Measurements from ENCODE around the gene DNMBP. TPM values are rescaled to one million over a fixed set of nuclear protein-coding genes. Genes with fewer than 3 reads are reported as not detected.
A peak's percentile ranks its signal among the peaks of the same experiment; 100 is the strongest.

DNMBP gene
- polyA plus RNA-seq, 1 experiment = 16.3 TPM

DNA sequence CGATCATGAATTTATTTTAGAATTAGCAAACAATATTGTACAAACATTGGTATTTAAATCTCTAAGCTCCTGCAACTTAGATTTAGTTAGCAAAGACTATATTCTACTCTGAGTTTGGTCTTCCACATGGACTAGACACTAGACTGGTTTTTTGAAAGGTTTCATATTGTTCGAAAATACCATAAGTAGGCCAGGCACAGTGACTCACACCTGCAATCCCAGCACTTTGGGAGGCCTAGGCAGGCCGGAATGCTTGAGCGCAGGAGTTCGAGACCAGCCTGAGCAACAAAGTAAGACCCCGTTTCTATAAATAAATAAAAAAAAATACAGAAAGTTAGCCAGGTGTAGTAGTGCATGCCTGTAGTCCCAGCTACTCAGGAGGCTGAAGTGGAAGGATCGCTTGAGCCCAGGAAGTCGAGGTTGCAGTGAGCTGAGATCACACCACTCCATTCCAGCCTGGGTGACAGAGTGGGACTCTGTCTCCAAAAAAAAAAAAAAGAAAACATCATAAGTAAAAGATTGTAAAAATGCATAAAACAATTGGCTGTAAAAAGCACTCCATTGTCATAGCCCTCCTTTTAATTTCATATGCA, 154.2 kb downstream of the DNMBP start:
- POLR2A ChIA-PET = no interaction called here

GRCh38 chr10:99854860-99855259, 154.9 kb downstream of the DNMBP start:
- no peaks in the 10 kb centered on the region for H3K36me3 ChIP-seq (ENCODE audit: control insufficient read depth, insufficient read depth, low read length)
- peak; percentile 41 for DNase-seq (ENCODE audit: low read depth)
- H3K27me3 ChIP-seq (ENCODE audit: control insufficient read depth, insufficient read depth, low read length) = no peaks in the 10 kb centered on the region
- TF ChIP-seq, protein P1, sequence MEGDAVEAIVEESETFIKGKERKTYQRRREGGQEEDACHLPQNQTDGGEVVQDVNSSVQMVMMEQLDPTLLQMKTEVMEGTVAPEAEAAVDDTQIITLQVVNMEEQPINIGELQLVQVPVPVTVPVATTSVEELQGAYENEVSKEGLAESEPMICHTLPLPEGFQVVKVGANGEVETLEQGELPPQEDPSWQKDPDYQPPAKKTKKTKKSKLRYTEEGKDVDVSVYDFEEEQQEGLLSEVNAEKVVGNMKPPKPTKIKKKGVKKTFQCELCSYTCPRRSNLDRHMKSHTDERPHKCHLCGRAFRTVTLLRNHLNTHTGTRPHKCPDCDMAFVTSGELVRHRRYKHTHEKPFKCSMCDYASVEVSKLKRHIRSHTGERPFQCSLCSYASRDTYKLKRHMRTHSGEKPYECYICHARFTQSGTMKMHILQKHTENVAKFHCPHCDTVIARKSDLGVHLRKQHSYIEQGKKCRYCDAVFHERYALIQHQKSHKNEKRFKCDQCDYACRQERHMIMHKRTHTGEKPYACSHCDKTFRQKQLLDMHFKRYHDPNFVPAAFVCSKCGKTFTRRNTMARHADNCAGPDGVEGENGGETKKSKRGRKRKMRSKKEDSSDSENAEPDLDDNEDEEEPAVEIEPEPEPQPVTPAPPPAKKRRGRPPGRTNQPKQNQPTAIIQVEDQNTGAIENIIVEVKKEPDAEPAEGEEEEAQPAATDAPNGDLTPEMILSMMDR (IDR thresholded peaks at IDR 0.05; ENCODE audit: insufficient read depth, low read depth, low read length) = peak; percentile 75
- H3K4me3 ChIP-seq (ENCODE audit: low read depth, low read length) = no peak overlapping the region
- CTCF ChIA-PET = interaction anchor here (0.7 to 11.5 kb wide), 10 partner anchors 9 to 192 kb away, joined by 3 to 141 read pairs (median 4); partner anchors contain the start of gene DNMBP
- POLR2A ChIA-PET = no interaction called here

More for the DNA sequence above, 154.2 kb downstream of the DNMBP start:
- Histone ChIP-seq H3K27me3 (ENCODE audit: control insufficient read depth, insufficient read depth, low read length) (no peaks in the 10 kb centered on the region), H3K4me3 (ENCODE audit: low read depth, low read length) (no peak overlapping the region), H3K36me3 (ENCODE audit: control insufficient read depth, insufficient read depth, low read length) (no peaks in the 10 kb centered on the region)
- CTCF ChIA-PET = interaction anchor here (0.7 to 11.5 kb wide), 8 partner anchors 10 to 192 kb away, joined by 3 to 141 read pairs (median 4); partner anchors contain the start of gene DNMBP
- TF ChIP-seq, protein P1 (IDR thresholded peaks at IDR 0.05; ENCODE audit: insufficient read depth, low read depth, low read length) = no peak
- DNase-seq (ENCODE audit: low read depth) = no peak

DNA sequence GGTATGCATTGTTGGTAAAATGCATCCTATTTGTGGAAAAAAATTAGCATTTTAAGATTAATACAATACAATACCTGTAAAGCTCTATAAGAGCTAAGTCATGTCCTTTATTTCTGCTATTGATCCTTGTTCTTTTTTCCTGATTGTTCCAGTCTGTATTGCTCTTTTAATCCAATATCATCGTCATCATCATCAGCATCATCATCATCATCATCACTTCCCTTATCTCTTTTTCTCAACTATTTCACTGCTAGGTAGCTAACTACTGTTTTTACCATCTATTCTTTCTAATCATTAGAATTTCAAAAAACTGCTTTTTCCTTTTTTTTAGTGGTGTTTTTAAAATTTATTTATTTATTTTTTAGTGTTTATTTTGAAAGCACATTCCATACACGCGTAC, 156.1 kb downstream of the DNMBP start:
- TF ChIP-seq, protein P1 (IDR thresholded peaks at IDR 0.05; ENCODE audit: insufficient read depth, low read depth, low read length) = no peak
- ChIA-PET CTCF (interaction anchor here (0.6 to 11.5 kb wide), 9 partner anchors 8 to 194 kb away, joined by 3 to 141 read pairs (median 4); partner anchors contain the start of gene DNMBP), POLR2A (no interaction called here)
- H3K36me3 ChIP-seq (ENCODE audit: control insufficient read depth, insufficient read depth, low read length) = no peaks in the 10 kb centered on the region
- no peak for DNase-seq (ENCODE audit: low read depth)
- no peaks in the 10 kb centered on the region for H3K27me3 ChIP-seq (ENCODE audit: control insufficient read depth, insufficient read depth, low read length)
- no peak overlapping the region for H3K4me3 ChIP-seq (ENCODE audit: low read depth, low read length)

DNA sequence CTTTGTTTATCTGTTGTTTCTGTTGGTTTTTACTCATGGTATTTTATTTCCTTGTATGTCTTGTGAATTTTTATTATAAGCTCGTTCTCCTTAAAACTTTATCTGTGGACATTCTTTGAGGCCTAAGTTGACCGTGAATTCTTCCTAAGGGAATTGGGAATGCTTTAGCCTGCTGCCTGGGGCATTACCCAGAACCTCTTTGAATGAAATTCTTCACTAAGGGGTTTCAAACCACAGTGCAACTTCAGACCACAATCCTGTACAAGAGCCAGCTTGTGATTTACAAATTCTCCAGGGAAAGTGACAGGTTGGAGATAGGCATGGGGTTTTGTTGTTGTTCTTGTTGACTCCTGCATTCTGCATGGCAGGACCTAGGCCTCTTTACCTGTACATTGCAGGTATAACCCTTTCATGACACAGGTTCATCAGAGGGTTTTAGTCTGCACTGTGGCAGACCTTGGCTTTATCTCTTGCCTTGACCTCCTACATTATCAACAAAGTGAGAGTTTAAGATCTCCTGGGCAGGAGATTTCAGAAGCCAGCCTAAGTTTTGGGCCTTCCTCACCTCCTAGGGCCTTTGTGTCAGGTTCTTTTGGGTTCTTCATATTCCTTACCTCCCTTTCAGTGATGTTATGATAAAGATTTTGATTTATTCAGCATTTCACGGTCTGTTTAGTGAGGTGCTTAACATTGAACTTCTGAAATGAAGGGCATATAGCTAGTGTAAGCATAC, 157.1 kb downstream of the DNMBP start:
- POLR2A ChIA-PET = no interaction called here
- TF ChIP-seq, protein P1 (IDR thresholded peaks at IDR 0.05; ENCODE audit: insufficient read depth, low read depth, low read length) = no peak
- CTCF ChIA-PET = interaction anchor here (0.5 to 11.5 kb wide), 7 partner anchors 7 to 195 kb away, joined by 3 to 141 read pairs (median 5); partner anchors contain the start of gene DNMBP
- no peak for DNase-seq (ENCODE audit: low read depth)
- Histone ChIP-seq H3K27me3 (ENCODE audit: control insufficient read depth, insufficient read depth, low read length) (no peaks in the 10 kb centered on the region), H3K36me3 (ENCODE audit: control insufficient read depth, insufficient read depth, low read length) (no peaks in the 10 kb centered on the region), H3K4me3 (ENCODE audit: low read depth, low read length) (no peak overlapping the region)

GRCh38 chr10:99851825-99852224, 157.9 kb downstream of the DNMBP start:
- ChIA-PET CTCF (interaction anchor here (0.9 to 11.5 kb wide), 4 partner anchors 126 to 376 kb away, joined by 3 to 199 read pairs (median 72); no protein-coding TSS in a partner anchor), POLR2A (no interaction called here)
- Histone ChIP-seq H3K27me3 (ENCODE audit: control insufficient read depth, insufficient read depth, low read length) (no peaks in the 10 kb centered on the region), H3K4me3 (ENCODE audit: low read depth, low read length) (no peak overlapping the region), H3K36me3 (ENCODE audit: control insufficient read depth, insufficient read depth, low read length) (no peaks in the 10 kb centered on the region)
- TF ChIP-seq, protein P1 (IDR thresholded peaks at IDR 0.05; ENCODE audit: insufficient read depth, low read depth, low read length) = no peak
- DNase-seq (ENCODE audit: low read depth) = no peak

Measured in BJ (cell line).